CD4-positive, alpha-beta T cell treated with Interleukin-12 subunit alpha and Interleukin-12 subunit beta, for 1 hour (primary cell): ENCODE data around the gene TMEM61.
A peak's percentile ranks its signal among the peaks of the same experiment; 100 is the strongest.

ENCODE experiments used
- DNase-seq: peaks from one replicate; pipeline ENCODE4 v3.0.0-alpha.2; 2020

Gene TMEM61

DNA sequence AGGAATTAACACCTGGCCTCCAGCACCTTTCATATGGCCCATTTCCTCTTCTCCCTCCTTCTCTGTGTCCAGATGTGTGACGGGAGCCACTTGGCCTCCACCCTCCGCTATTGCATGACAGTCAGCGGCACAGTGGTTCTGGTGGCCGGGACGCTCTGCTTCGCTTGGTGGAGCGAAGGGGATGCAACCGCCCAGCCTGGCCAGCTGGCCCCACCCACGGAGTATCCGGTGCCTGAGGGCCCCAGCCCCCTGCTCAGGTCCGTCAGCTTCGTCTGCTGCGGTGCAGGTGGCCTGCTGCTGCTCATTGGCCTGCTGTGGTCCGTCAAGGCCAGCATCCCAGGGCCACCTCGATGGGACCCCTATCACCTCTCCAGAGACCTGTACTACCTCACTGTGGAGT lies 5.6 kb downstream of the TMEM61 start:
- no peak for DNase-seq

DNA sequence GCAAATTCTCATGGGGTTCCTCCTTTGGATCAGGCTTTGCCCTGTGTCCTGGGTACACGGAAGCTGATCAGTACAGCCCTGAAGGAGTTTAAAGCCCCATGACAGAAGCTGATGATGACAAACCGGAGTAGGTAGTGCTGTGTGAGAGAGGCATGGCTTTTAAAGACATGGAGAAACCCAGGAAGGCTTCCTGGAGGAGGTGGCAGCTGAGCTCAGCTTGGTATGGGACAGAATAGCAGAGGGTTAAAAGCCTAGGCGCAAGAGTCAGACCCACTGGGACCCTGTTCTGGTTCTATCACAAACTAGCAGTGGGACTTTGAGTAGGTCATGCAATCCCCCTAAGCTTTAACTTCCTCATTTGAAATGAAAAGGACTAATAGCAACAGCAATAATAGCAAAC lies 6.1 kb downstream of the TMEM61 start:
- no peak for DNase-seq

DNA sequence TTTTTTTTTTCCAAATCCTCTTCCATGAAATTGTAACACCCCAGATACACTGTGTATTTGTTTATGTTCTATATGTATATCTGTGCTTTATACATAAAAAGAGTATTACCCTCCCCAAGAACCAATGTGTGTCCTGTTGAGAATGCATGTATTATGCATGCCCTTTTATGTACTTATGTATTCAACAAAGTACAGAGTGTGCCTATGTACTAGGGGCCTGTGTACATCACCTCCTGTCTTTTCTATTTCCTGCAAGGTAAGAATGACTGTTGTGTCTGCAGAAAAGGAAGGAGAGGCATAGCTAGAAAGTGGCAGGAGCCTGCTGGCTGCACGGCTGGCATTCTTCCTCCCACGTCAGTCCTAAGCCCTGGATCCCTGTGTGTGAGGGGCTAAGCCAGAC lies 7.0 kb downstream of the TMEM61 start:
- no peak for DNase-seq

DNA sequence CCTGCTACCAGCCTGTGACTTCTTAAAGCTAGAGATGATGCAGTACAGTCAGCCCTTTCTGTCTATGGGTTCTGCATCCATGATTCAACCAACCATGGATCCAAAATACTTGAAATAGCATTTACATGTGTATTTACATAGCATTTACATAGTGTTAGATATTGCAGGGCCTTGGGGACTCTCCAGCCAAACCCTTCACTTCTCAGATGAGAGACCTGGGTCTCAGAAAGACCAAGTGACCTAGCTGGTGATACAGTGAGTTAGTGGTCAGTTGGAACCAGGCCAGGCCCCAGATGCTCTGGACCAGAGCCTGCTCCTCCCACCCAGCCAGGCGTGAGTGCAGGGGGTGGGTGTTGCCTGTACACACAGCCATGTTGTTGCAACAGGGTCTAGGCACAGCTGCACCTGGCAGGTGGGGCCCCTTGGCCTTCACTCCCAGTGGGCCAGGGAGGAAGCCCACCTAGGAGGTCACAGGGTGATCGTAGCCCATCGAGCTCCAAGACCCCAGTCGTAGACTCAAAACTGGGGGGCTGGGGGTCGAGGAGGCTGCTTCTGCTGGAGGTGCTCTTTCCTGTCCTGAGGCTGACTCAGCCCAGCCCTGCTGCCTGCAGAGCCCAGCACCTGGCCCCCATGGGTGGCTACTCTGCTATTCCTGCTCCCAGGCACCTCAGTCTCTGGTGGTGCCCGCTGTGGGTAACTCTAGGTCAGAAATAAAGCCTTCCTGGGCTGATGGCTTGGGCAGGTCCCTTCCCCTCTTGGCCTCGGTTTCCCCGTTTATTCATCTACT lies 7.7 kb downstream of the TMEM61 start:
- no peak for DNase-seq

DNA sequence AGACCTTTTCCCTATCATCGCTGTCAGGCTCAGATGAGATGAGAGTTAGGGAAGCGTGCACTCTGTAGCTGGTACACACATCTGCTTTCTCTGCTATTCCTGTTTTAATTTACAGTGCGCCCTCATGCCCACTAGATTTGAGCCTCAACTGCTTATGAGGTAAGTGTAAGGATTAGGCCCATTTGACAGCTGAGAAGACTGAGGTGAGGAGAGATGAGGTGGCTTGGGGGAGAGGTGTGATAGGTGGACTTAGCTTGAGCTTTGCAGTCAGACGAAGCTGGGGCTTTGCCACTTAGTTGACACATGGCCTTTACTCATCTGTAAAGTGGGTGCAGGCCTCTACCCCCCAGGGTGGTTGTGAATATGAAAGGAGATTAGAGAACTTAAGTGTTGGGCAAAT lies 8.5 kb downstream of the TMEM61 start:
- no peak for DNase-seq

DNA sequence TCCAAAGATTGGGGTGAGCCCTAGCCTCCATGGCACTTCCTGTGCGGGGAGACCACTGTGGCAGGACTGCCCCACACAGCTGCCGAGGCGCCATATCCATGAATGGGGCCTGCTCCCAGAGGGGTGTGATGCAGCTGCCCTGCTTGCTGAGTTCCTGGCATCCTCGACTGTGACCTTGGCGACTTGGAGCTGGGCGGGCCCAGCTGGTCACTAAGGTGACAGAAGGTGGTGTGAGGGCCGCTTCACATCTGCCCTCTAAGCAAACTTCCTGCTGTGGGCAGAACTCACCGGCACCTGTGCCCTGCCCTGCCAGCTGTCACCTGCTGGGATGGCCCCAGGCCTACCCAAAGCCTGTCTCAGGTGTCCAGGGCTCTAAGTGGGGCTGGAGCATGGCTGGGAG lies 9.0 kb downstream of the TMEM61 start:
- DNase-seq: no peak

DNA sequence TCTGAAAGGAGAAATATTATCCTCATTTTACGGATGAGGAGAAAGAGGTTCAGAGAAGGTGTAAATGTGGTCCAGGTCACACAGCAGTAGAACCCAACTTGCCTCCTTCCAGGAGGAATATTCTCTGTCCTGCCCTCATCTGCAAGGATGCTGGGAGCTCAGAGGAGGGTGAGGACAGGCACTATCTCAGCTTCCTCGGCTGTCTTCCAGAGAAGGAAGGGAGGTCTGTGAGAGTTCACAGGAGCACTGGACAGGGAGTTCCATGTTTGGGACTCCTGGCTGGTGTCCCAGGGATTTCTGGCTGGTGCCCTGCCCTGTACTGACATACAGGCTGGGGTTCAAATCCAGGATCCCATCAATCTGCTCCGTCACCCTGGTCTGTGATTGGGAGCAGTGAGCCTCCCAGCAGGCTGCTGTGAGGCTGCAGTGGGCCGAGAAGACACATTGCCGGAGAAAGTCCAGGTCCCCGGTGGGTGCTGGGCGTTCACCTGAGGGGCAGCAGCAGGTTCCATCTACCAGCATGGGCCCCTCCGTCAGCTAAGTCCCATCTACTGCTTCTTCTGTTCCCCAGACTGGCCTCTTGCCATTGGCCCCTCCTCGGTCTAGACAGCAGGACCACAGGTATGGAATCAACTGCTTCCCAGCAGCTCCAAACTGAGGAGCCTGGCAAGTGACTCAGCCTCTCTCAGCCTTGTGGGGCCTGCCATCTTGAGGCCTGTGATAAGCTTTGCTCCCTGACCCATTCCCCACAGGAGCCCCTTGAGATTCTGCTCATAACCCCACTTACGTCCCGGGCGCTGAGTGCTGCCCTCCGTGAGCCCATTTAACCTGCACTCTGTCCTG lies 9.8 kb downstream of the TMEM61 start:
- DNase-seq: no peak

DNA sequence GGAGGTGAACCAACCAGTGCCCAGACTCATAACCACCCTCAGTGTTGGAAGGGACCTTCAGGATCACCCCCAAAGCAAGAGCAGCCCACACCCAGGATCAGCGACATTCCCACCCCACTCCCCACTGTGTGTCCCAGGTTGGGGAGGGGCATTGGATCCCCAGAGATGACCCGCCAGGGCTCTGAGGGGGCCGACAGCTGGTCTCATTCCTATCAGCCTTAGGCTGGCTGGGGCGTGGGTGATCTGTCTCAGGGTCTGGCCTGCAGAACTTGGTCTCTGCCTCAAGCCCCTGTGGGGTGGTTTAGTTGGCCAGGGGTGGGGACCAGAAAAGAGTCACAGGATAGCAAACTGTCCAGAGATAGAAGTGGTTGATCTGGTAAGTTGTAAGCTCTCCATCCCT lies 10.5 kb downstream of the TMEM61 start:
- no peak for DNase-seq

DNA sequence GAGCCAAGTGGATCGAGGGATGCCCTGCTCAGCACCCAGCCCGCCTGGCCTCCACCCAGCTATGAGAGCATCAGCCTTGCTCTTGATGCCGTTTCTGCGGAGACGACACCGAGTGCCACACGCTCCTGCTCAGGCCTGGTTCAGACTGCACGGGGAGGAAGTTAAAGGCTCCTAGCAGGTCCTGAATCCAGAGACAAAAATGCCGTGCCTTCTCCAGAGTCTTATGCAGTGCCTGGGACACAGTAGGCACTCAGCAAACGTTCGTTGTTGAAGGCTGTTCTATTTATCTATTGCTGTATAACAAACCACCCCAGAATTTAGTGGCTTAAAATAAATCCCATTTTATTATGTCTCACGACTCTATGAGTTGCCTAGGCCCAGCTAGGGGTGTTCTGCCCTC lies 11.5 kb downstream of the TMEM61 start:
- DNase-seq: no peak

DNA sequence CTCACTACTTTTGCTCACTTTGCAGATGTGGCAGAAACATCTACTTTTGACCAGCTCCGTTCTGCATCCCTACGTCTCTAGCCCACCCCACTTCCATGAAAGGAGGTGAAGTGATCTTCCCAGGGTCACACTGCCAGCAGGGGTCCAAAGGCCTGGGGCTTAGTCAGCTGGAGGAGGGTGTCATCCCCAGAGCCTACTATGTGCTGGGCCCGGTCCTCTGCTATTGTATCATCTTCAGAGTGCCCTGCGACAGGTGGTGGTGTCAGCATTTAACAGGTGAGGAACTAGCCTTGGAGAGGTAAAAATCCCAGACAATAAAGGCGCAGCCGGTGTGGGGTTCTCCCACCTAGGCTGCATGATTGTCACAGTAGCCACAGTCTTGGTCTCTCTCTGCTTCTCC lies 12.7 kb downstream of the TMEM61 start:
- DNase-seq: no peak

DNA sequence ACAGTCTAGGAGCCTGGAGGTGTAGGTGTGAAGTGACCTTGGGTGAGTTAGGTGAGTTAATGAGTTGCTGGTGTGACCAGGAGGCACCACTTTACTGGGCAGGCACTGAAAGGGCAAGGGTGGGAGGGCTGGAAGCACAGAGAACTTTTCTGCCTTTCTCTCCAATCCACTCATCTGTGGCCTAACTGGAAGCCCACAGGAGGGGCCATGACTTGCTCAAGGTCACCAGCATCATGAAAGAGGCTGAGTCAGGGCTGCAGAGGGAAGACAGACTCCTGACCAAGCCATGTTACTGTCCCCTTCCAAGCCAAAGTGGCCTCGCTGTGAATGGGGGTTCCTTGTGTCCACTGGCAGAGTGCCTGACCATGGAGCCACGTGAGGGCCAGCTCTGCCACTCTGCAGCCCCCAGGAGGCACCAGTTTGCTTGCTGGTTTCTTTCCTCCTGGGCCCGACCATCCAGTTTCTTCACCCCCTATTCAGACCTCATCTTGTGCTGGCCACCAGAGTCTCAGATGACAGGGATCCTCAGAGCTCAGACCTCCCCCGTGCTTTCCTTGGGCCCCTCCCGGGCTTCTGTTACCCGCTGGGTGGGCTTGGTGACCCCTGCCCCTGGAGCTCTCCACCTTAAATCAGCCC lies 14.0 kb downstream of the TMEM61 start:
- DNase-seq: no peak

DNA sequence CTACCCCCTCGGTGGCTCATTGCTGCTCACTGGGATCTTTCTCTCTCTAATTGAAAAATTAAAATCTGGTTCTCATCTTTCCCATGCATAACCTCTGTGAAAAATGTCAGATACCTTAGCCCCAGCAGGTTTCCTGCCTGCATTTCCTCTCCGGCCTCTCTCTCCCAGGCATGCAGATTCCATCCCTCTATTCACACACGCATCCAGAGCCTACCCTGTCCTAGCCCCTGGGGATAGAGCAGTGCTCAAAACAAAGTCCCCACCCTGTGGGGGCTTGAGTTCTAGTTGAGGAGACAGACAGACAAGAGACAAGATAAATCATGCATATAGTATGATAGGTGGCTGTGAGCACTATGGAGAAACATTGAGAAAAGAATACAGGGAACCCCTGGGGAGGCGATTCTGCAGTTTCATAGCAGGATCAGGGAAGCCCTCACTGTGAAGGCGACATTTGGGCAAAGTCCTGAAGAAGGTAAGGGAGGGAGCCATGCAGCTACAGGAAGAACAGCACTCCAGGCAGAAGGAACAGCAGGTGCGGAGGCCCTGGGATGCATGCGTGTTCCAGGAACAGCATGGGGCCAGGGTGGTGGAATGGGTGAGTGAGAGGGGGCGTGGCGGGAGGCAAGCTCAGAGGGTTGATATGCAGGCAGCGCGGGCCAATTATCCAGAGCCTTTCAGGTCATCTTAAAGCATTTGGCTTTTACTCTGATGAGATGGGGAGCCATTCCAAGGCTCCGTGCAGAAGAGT lies 14.8 kb downstream of the TMEM61 start:
- no peak for DNase-seq

DNA sequence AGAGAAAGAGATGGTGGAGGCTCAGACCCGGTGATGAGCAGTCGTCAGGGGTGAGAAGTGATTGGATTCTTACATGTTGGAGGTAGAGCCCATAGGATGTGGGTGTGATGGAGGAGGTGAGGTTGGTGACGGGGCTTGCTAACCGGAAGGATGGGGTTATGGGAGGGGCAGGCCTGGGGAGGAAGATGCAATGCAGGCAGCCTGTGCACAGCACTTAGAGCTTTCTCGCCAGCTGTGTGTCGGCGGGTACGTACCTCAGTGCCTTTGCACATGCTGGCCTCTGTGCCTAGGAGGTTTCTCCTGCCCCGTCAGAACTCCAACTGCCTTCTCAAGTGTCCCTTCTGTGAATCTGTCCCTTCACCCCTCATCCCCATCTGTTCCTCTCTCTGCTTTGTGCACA lies 15.4 kb downstream of the TMEM61 start:
- peak; percentile 63 for DNase-seq

DNA sequence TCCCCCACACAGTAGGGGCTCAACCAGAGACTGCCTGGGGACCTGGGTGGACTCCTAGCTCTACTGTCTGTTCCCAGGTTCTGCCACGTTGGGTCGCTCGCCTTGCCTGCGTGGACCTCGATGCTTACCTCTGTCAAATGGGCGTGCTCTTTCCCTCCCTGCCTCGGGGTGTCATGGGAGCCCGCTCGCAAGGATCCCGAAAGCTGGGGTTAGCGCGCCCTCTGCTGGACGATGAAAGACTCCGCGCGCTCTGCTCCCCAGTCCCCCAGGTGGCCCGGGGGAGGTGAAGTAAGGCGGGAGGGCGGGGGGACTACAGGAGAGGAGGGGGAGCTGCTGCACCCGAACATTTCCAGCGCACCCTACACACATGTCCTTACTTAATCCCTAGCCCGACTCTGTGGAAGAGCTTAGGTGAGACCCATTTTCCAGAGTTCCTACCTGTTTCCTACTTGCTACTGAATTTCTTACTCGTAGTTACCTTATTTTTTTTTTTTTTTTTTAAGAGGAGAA lies 16.0 kb downstream of the TMEM61 start:
- peak; percentile 82 for DNase-seq

DNA sequence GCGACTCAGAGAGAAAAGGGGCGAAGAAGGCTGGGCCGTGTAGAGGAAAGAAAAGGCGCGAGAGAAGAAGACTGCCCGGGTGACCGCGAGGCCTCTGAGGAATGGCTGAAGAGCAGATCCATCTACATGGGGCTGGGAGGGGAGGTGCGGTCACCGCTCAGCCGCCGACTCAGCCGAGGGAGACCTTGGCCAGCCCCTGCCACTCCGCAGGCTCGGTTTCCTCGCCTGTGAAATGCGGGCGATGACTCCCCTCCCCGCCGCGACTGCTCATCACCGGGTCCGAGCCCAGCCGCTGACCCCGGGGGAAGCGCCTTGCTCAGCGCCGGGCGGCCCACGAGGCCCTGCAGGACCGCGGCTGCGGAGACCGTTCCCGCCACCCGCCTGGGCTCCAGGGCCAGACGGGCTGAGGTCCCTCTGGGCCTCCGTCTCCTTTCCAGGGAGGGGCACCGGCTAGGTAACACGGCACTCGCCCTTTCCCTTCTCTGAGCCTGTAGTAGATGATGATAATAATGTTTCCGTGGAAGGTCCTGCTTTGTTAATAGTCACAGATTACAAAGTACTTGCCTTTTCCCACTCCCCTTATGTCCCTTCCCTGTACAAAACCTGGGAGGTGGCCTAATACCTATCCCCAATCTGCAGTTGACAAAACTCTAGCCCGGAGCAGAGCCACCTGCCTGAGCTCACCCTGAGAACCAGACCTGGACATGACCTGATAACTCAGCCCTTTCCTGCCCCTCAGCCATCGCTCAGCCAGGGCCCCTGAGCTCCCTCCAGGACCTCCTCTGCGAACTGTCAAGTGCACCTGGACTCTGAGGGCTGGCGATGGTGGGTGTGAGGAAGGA lies 16.7 kb downstream of the TMEM61 start:
- no peak for DNase-seq

DNA sequence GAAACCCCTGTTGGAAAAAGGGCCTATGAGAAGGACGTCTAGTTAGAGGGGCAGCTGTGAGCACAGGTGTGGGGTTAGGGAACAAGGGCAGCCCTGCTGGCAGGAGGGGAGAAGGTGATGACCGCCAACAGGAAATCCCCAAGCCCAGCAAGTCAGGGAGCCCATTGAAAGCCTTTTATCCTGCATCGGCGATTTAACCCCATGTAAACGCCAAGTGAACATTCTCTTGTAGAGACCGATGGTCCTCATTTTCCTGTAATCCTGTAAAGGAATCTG lies 17.2 kb downstream of the TMEM61 start:
- DNase-seq: no peak

DNA sequence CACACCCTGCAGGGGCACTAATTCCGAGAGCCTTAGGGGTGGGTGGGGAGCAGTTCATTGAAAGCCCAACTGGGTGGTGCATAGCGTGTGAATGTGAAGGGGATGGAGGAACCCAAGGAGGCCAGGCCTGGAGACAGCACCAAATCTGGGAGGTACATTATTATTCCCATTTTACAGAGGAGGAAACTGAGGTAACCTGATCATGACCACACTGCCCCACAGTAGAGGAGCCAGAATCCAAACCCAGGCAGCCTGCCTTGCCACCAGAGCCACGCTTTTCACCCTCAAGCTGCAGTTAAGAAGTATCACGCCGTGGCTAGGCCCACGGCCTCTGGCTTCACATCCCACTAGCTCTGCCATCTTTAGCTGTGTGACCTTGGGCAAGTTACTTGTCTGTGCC lies 17.7 kb downstream of the TMEM61 start:
- no peak for DNase-seq

DNA sequence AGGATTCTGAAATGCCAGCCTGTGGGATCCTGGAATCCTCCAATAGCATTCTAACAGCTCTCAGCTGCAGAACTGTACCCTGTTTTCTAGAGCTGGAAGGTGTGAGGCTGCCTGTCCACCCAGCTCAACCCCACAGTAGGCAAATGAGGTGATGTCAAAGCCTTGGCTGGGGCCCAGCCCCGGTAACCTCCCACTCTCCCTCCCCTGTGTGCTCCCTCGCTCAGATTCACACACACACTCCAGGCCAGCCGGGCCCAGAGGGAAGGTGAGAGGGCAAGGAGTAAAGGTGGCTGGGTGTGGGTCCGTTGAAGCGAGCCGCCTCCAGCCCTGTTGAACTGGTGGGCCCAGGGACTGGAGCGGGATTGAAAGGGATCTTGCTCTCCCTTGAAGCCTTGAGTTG lies 18.2 kb downstream of the TMEM61 start, which contains the start of gene BSND:
TSS of gene BSND (plus strand) at position 257 of the 400 bp plus-strand sequence. CDS start 254 bp downstream, outside the sequence.
- DNase-seq: no peak

DNA sequence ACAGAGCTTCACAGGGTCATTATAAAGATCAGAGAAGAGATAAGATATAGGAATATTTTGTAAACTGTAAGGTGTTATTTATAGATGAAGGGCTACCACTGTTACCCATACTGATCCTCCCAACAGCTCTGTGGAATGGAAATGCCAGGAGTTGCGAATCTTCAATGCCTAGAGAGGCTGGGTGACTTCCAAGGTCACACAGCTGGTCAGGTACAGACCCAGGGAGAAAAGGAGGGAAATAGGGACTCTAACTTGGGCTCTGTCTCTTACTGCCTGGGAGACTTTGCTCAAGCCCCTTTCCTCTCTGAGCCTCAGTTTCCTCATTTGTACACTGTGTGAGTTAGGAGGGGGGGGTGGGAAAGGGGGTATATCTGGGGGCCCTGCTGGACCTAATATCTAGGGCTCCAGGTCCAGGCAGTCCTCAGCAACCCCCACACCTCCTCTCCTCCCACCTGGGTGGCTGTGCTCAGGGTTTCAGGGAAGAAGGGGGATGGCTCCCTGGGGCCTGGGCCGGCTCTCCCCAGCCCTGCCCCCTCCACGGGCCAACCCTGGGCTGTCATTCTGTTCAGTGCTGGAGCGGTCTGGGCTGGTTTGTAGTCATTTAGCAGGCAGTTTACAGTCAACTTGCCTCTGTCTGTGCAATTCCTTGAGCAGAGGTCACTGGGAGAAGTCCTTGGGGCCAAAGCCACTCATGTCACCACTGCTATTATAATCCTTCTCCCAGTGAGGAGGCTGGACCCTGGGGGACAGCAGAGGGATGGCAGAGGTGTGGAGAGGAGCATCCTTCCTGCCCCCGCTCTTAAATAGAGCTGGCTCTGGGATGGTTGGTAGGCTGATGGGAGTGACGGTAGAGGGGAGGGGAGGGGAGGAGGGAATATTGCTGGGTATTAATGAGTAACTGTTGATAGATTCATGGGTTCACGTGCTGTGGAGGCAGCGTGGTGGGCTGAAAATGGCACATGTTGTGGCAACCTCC lies 20.0 kb downstream of the TMEM61 start:
- DNase-seq: no peak

DNA sequence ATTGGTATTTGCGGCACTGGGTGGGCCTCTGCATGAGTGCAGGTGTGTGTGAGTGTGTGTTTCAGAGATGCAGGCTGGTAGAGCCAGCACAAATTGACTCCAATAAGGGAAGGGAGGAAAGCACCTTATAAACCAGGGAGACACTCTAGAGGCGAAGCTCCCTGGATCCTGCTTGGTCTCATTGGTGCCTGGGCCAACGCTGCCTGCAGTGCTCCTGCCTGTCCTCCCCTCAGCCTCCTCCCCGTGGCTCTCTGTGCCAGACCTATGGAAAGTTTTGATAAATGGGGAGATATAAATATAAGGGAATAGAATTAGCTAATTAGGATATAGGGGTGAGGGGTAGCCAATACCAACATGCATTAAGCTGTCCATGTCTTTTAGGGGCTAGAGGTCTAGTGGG lies 20.9 kb downstream of the TMEM61 start:
- DNase-seq: no peak

DNA sequence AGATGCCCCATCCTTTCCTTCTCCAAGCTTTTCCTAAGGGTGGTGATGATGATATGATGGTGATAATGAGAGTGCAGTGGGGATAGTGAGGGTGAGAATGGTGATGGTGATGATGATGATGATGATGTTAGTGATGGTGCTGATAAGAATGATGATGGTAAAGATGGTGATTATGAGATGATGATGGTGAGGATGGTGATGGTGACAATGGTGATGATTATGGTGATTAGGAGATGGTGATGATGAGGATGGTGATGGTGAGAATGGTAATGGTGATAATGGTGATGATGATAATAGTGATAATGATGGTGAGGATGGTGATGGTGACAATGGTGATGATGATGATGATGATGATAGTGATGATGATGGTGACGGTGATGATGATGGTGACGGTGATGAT lies 22.3 kb downstream of the TMEM61 start:
- DNase-seq: no peak
